HEK293T (cell line): Measurements from ENCODE around the gene FLT4.

Source experiments
- CTCF ChIA-PET: fragments of 350-600 bp; formaldehyde crosslinking; extraction: SDS; loops from one replicate; lab custom pipeline; 2021; ENCODE audit warnings: antibody characterized with exemption, inconsistent platforms; lab: Yijun Ruan, JAX
- POLR2A ChIA-PET: fragments of 350-600 bp; formaldehyde crosslinking; extraction: SDS; loops from one replicate; lab custom pipeline; 2020; ENCODE audit warnings: antibody characterized with exemption, inconsistent platforms; lab: Yijun Ruan, JAX
- DNase-seq: peaks from one replicate; pipeline ENCODE4 v3.0.0; 2012; ENCODE audit warnings: mixed read lengths; ENCODE audit errors: extremely low spot score
- ARNT ChIP-seq: fragments of 450-650 bp; IDR thresholded peaks from 2 replicates; pipeline ENCODE4 v1.6.1; 2017; ENCODE audit warnings: mild to moderate bottlenecking
- BHLHE40 ChIP-seq: fragments of 450-650 bp; IDR thresholded peaks from 2 replicates; pipeline ENCODE4 v1.6.1; 2016; ENCODE audit warnings: mild to moderate bottlenecking, moderate library complexity, borderline replicate concordance
- CTBP1 ChIP-seq: fragments of 450-650 bp; IDR thresholded peaks from 2 replicates; pipeline ENCODE4 v1.6.1; 2016; ENCODE audit warnings: borderline replicate concordance
- ELF4 ChIP-seq: fragments of 450-650 bp; IDR thresholded peaks from 2 replicates; pipeline ENCODE4 v1.6.1; 2017; ENCODE audit warnings: antibody characterized with exemption
- FOXA1 ChIP-seq: fragments of 450-650 bp; IDR thresholded peaks from 2 replicates; pipeline ENCODE4 v1.6.1; 2016; ENCODE audit warnings: mild to moderate bottlenecking
- FOXK2 ChIP-seq: fragments of 450-650 bp; IDR thresholded peaks from 2 replicates; pipeline ENCODE4 v1.6.1; 2016; ENCODE audit warnings: mild to moderate bottlenecking
- FOXM1 ChIP-seq: fragments of 450-650 bp; IDR thresholded peaks from 2 replicates; pipeline ENCODE4 v1.6.1; 2017; ENCODE audit warnings: mild to moderate bottlenecking, borderline replicate concordance
- HDGF ChIP-seq: fragments of 450-650 bp; IDR thresholded peaks from 2 replicates; pipeline ENCODE4 v1.6.1; 2017; ENCODE audit warnings: antibody characterized with exemption, borderline replicate concordance
- L3MBTL2 ChIP-seq: fragments of 450-650 bp; conservative IDR thresholded peaks from 2 replicates; pipeline ENCODE4 v1.6.1; 2016; ENCODE audit warnings: mild to moderate bottlenecking
- LEF1 ChIP-seq: fragments of 450-650 bp; IDR thresholded peaks from 2 replicates; pipeline ENCODE4 v1.6.1; 2017; ENCODE audit warnings: mild to moderate bottlenecking, borderline replicate concordance
- NFRKB ChIP-seq: fragments of 450-650 bp; IDR thresholded peaks from 2 replicates; pipeline ENCODE4 v1.6.1; 2016; ENCODE audit warnings: mild to moderate bottlenecking, moderate library complexity
- SP1 ChIP-seq: fragments of 450-650 bp; IDR thresholded peaks from 2 replicates; pipeline ENCODE4 v1.6.1; 2017
- SUZ12 ChIP-seq: fragments of 450-650 bp; IDR thresholded peaks from 2 replicates; pipeline ENCODE4 v1.6.1; 2016; ENCODE audit warnings: mild to moderate bottlenecking
- TARDBP ChIP-seq: fragments of 450-650 bp; IDR thresholded peaks from 2 replicates; pipeline ENCODE4 v1.6.1; 2016
- ZNF384 ChIP-seq: fragments of 450-650 bp; IDR thresholded peaks from 2 replicates; pipeline ENCODE4 v1.6.1; 2016
- TF ChIP-seq, protein P1 (sequence below): fragments of 450-650 bp; IDR thresholded peaks from 2 replicates; pipeline ENCODE4 v1.6.1; 2016

FLT4 gene

DNA sequence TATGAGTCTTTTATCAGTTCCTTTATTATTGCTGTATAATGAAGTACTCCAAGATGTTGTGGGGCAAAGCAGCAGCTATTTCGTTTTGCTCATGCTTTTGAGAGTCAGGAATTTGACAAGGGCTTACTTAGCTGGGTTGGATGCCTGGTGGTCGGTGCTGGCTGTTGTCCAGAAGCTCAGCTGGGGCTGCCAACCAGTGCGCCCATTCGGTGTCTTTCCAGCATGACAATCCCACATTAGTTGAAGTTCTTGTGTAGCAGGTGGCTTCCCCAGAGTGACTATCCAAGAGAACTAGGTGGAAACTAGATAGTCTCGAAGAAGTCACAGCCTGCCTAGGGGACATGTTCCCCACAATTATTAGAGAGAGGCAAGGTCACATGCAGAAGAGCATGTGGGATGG is 3.4 kb upstream of the FLT4 start:
- no peak for TF ChIP-seq ELF4
- no peak for TF ChIP-seq L3MBTL2
- TF ChIP-seq, protein P1, sequence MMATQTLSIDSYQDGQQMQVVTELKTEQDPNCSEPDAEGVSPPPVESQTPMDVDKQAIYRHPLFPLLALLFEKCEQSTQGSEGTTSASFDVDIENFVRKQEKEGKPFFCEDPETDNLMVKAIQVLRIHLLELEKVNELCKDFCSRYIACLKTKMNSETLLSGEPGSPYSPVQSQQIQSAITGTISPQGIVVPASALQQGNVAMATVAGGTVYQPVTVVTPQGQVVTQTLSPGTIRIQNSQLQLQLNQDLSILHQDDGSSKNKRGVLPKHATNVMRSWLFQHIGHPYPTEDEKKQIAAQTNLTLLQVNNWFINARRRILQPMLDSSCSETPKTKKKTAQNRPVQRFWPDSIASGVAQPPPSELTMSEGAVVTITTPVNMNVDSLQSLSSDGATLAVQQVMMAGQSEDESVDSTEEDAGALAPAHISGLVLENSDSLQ = no peak
- no peak for TF ChIP-seq LEF1
- TF ChIP-seq SUZ12 = no peak
- TF ChIP-seq SP1 = no peak
- TF ChIP-seq CTBP1 = no peak
- TF ChIP-seq FOXK2 = no peak
- no peak for TF ChIP-seq ZNF384
- TF ChIP-seq ARNT = no peak
- TF ChIP-seq NFRKB = no peak
- TF ChIP-seq FOXM1 = no peak
- TF ChIP-seq BHLHE40 = no peak
- no peak for TF ChIP-seq HDGF
- TF ChIP-seq FOXA1 = no peak
- ChIA-PET CTCF (no interaction called here), POLR2A (no interaction called here)
- DNase-seq = no peak

DNA sequence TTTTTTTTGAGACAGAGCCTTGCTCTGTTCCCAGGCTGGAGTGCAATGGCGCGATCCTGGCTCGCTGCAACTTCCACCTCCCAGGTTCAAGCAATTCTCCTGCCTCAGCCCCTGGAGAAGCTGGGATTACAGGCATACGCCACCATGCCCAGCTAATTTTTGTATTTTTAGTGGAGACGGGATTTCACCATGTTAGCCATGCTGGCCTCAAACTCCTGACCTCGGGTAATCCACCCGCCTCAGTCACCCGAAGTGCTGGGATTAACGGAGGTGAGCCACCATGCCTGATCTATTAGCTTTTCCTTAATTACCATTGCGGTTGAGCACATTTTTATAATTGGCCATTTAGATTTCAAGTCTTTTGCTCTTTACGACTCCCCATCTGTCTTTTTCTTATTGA is 2.9 kb upstream of the FLT4 start:
- no peak for TF ChIP-seq ZNF384
- TF ChIP-seq, protein P1 = no peak
- TF ChIP-seq TARDBP = no peak
- TF ChIP-seq SP1 = no peak
- TF ChIP-seq FOXM1 = no peak
- no peak for TF ChIP-seq SUZ12
- TF ChIP-seq NFRKB = no peak
- no peak for TF ChIP-seq FOXA1
- no peak for TF ChIP-seq HDGF
- TF ChIP-seq L3MBTL2 = no peak
- TF ChIP-seq ARNT = no peak
- TF ChIP-seq FOXK2 = no peak
- no peak for TF ChIP-seq BHLHE40
- TF ChIP-seq CTBP1 = no peak
- TF ChIP-seq LEF1 = no peak
- TF ChIP-seq ELF4 = no peak
- no peak for DNase-seq
- ChIA-PET CTCF (no interaction called here), POLR2A (no interaction called here)

DNA sequence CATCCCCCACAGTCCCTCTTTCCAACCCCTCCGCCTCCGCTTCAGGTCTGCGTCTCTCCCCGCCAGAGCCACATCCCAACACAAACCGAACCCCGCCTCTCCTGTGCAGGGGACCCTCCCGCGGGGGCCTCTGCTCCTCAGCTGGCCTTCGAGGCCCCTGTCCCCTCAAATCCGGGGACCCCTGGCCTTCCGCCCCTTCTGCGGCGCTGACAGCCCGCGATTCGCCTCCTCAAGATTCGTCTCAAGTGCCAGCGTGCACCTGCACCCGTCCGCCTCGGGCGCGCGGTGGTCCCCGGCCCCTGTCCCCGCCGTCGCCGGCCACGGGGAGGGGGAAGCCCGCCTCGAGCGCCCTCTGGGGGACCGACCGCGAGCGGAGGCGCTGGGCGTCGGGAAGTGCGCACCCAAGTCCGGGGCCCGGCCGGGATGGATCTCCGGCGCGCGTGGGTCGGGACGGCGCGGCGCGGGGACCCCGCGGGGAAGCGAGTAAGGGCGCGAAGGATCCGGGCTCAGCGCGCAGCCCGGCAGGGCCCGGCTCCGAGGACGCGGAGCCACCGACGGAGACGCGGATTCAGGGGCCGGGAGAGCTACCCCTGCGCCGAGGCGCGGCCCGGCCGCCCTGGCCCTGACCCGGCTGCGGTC is 623 bp downstream of the FLT4 start:
- CTCF ChIA-PET = interaction anchor here (0.6 to 2.0 kb wide), 3 partner anchors 8 to 30 kb away, joined by 3 to 5 read pairs (median 3); no protein-coding TSS in a partner anchor
- POLR2A ChIA-PET = no interaction called here

DNA sequence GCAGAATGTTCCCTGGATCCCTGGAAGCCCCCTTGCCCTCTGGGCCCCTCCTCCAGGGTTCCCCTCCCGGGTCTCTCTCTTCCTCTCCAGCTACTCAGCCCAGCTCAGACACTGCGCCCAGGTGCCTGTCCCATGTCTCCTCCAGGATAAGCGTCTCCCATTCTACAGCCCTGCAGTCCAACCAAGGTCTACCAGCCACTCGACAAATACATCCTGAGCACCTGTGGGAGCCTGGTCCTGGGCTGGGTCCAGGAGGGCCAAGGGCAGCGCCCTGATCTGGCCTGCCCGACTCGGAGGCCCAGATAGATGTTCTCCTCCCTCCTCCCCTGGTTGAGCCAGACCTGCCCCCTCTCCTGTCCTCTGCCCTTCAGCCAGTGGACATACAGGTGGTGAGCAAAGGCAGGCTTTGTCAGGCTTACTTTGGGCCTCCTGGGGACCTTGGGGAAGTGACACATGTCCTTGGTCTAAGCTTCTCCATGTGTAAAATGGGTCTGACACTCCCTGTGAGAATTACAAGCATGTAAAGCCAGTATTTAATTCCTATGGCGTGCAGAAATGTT is 1.4 kb downstream of the FLT4 start:
- DNase-seq = no peak
- ChIA-PET CTCF (interaction anchor here (0.6 to 2.0 kb wide), 3 partner anchors 9 to 29 kb away, joined by 3 to 5 read pairs (median 3); no protein-coding TSS in a partner anchor), POLR2A (no interaction called here)
- TF ChIP-seq L3MBTL2 (no peak), FOXM1 (no peak), SP1 (no peak), LEF1 (no peak), ELF4 (no peak), HDGF (no peak), CTBP1 (no peak)
- TF ChIP-seq, protein P1 = no peak

More for the DNA sequence above, 623 bp downstream of the FLT4 start:
- peak; percentile 83 for DNase-seq
- TF ChIP-seq ELF4 (no peak), HDGF (no peak), BHLHE40 (no peak), TARDBP (no peak), CTBP1 (no peak), ARNT (no peak), LEF1 (no peak), FOXA1 (no peak), FOXK2 (no peak), SP1 (no peak), SUZ12 (no peak), L3MBTL2 (no peak), NFRKB (no peak), FOXM1 (no peak), ZNF384 (no peak)
- TF ChIP-seq, protein P1 = no peak

DNA sequence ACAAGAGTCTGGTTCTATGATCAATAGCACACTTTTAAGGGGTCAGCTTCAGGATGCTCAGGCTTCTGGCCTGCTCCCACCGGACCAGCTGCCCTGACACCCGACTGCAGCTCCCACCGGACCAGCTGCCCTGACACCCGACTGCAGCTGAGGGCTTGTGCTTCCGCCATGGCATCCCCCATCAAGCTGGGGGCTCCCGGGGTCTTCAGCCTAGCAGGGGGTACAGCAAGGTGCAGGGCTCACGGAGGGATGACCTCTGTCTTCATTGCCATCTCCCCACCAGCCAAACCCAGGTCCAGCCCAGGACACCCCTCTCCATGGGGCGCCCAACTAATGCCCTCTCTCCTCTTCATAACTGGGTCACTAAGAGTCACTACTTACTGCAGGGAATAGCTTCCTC is 1.9 kb downstream of the FLT4 start:
- DNase-seq = no peak
- ChIA-PET POLR2A (no interaction called here), CTCF (interaction anchor here (0.8 kb wide), 1 partner anchor 12 kb away, joined by 3 read pairs; no protein-coding TSS in a partner anchor)
- TF ChIP-seq SP1 = no peak
- TF ChIP-seq NFRKB = no peak
- TF ChIP-seq BHLHE40 = no peak
- TF ChIP-seq HDGF = no peak
- TF ChIP-seq LEF1 = no peak
- TF ChIP-seq TARDBP = no peak
- TF ChIP-seq FOXM1 = no peak
- TF ChIP-seq ZNF384 = no peak
- no peak for TF ChIP-seq ARNT
- TF ChIP-seq FOXK2 = no peak
- no peak for TF ChIP-seq FOXA1
- TF ChIP-seq SUZ12 = no peak
- no peak for TF ChIP-seq L3MBTL2
- TF ChIP-seq CTBP1 = no peak
- TF ChIP-seq ELF4 = no peak
- TF ChIP-seq, protein P1 = no peak
